ENCODE results near the gene GMEB2.

Gene GMEB2

GRCh38 chr20:63555661-63556381, 71.1 kb downstream of the GMEB2 start:
- DNase-seq = no peak

- DNase-seq = no peak
Observed at GRCh38 chr20:63554361-63555278, 72.3 kb downstream of the GMEB2 start.

- DNase-seq = peak; percentile 16
Observed at GRCh38 chr20:63553933-63554290, 73.0 kb downstream of the GMEB2 start, which contains the start of gene FNDC11. Gene FNDC11 (plus strand): TSS chr20:63554159. CDS start chr20:63555664, 1,505 bp downstream.

- DNase-seq = peak; percentile 67
Observed at GRCh38 chr20:63553251-63553932, 73.5 kb downstream of the GMEB2 start.

GRCh38 chr20:63552481-63553249, 74.2 kb downstream of the GMEB2 start:
- DNase-seq = no peak

GRCh38 chr20:63551068-63551467, 75.8 kb downstream of the GMEB2 start:
- no peak for DNase-seq

- no peak for DNase-seq
Observed at GRCh38 chr20:63549679-63550282, 77.1 kb downstream of the GMEB2 start.

- no peak for DNase-seq
Observed at GRCh38 chr20:63549019-63549418, 77.9 kb downstream of the GMEB2 start.

- no peak for DNase-seq
Observed at GRCh38 chr20:63548542-63548941, 78.4 kb downstream of the GMEB2 start.

GRCh38 chr20:63547725-63548480, 79.0 kb downstream of the GMEB2 start, which contains the start of gene SRMS:
Gene SRMS (minus strand): TSS chr20:63547749. CDS start chr20:63547463, 286 bp downstream.
- DNase-seq = no peak

- no peak for DNase-seq
Observed at GRCh38 chr20:63546956-63547724, 79.8 kb downstream of the GMEB2 start.

- DNase-seq = no peak
Observed at GRCh38 chr20:63546256-63546955, 80.5 kb downstream of the GMEB2 start.

GRCh38 chr20:63545814-63546213, 81.1 kb downstream of the GMEB2 start:
- no peak for DNase-seq

GRCh38 chr20:63544958-63545516, 81.9 kb downstream of the GMEB2 start:
- DNase-seq = no peak

GRCh38 chr20:63544241-63544957, 82.5 kb downstream of the GMEB2 start:
- DNase-seq = no peak

- DNase-seq = no peak
Observed at GRCh38 chr20:63543733-63544132, 83.2 kb downstream of the GMEB2 start.

GRCh38 chr20:63543131-63543530, 83.8 kb downstream of the GMEB2 start:
- DNase-seq = no peak

- no peak for DNase-seq
Observed at GRCh38 chr20:63542696-63543095, 84.2 kb downstream of the GMEB2 start.

All from DMS153 (cell line).